Chondrocyte (in vitro differentiated cells): ENCODE results near the gene GSG1L. TPM values are rescaled to one million over a fixed set of nuclear protein-coding genes. Genes with fewer than 3 reads are reported as not detected.

Experiments
- DNase-seq: peaks from one replicate; pipeline ENCODE4 v3.0.0; 2021; ENCODE audit warnings: mixed read lengths, low spot score
- H3K27ac Mint-ChIP-seq: one replicate; pipeline ENCODE4 v1.8.0; 2021; ENCODE audit warnings: mild to moderate bottlenecking, moderate library complexity, mixed read lengths; ENCODE audit not compliant: unreplicated experiment
- H3K27me3 Mint-ChIP-seq: 2 replicates; pipeline ENCODE4 v1.8.0; 2021; ENCODE audit warnings: low read depth, mixed read lengths
- H3K36me3 Mint-ChIP-seq: 2 replicates; pipeline ENCODE4 v1.8.0; 2021; ENCODE audit warnings: low read depth, mixed read lengths
- H3K4me1 Mint-ChIP-seq: 2 replicates; pipeline ENCODE4 v1.8.0; 2021; ENCODE audit warnings: low read depth, mild to moderate bottlenecking, mixed read lengths
- H3K4me3 Mint-ChIP-seq: one replicate; pipeline ENCODE4 v1.8.0; 2021; ENCODE audit warnings: mild to moderate bottlenecking, moderate library complexity, mixed read lengths; ENCODE audit not compliant: unreplicated experiment
- H3K9me3 Mint-ChIP-seq: 2 replicates; pipeline ENCODE4 v1.8.0; 2021; ENCODE audit warnings: low read depth, mixed read lengths
- total RNA-seq: library from RNA; stranded (reverse); gene quantifications from 3 replicates; pipeline ENCODE4 v1.2.1, GENCODE V29; 2021
- TF ChIP-seq, protein P1 (sequence below): fragments of 200-600 bp; sonication (generic); IDR thresholded peaks from 2 replicates; pipeline ENCODE4 v1.5.0; 2021; ENCODE audit warnings: antibody characterized with exemption, mild to moderate bottlenecking, moderate library complexity

Gene GSG1L
- total RNA-seq, 1 donor from 2014 or later, result not detected

DNA sequence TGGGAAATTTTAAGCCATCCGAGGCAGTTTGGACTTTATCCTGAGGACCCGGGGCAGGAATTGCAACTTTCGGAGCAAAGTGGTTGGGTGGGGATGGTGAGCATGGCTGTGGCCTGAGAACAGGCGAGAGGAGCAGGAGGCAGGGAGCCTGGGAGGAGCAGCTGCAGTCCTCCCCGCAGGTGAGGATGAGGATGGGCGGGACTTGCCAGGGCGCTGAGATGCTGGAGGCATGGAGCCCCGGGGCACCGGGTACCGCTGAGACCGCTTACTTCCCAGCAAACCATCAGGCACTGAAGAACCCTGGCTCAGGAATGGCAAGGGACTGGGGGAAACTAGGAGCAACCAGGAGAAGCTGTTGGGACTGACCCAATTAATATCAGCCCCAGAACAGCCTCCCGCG, 210.8 kb downstream of the GSG1L start:
- Mint-ChIP-seq H3K36me3 (peaks cover 2% of the 10 kb centered on the region), H3K27me3 (peaks cover 56% of the 10 kb centered on the region), H3K27ac (no peak overlapping the region), H3K9me3 (no peaks in the 10 kb centered on the region), H3K4me1 (peaks cover 5% of the 10 kb centered on the region), H3K4me3 (no peak overlapping the region)
- peak; percentile 69 for DNase-seq
- TF ChIP-seq, protein P1, sequence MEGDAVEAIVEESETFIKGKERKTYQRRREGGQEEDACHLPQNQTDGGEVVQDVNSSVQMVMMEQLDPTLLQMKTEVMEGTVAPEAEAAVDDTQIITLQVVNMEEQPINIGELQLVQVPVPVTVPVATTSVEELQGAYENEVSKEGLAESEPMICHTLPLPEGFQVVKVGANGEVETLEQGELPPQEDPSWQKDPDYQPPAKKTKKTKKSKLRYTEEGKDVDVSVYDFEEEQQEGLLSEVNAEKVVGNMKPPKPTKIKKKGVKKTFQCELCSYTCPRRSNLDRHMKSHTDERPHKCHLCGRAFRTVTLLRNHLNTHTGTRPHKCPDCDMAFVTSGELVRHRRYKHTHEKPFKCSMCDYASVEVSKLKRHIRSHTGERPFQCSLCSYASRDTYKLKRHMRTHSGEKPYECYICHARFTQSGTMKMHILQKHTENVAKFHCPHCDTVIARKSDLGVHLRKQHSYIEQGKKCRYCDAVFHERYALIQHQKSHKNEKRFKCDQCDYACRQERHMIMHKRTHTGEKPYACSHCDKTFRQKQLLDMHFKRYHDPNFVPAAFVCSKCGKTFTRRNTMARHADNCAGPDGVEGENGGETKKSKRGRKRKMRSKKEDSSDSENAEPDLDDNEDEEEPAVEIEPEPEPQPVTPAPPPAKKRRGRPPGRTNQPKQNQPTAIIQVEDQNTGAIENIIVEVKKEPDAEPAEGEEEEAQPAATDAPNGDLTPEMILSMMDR, result no peak

DNA sequence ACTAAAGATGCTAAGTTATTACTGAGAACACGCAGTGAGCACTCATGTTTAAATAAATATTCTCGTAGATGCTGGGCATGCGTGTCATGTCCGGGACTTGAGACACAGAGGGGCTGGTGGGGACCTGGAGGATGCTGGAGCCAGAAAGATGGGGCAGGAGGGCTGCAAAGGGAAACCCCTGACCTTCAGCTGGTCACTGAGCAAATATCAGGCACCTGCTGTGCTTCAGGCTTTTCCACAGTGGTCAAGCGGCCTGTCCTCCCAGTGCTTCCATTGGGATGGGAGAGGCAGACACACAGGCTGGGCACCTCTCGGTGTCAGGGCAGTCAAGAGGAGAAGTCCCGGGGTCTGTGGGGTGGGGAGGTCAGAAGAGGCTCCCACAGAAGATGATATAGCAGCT, 211.4 kb downstream of the GSG1L start:
- Mint-ChIP-seq H3K9me3 (no peaks in the 10 kb centered on the region), H3K36me3 (peaks cover 2% of the 10 kb centered on the region)

DNA sequence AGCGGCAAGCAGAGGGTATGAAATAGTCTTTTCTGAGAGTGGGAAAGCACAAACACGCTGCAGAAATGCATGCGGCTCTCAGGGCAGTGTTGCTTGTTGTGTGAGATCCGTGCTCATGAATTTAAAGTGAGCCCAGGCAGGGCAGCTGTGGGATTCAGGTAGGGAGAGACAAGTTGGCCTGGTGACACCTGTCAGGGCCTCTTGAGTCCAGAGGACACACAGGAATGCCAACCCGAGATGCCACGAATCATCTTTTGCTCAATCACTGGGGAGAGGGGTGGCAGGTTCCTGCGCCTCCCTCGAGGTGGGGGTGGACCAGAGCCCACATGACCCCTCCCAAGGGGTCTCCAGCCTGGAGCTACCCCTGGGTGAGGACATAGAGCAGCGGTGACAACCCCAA, 211.9 kb downstream of the GSG1L start:
- H3K36me3 Mint-ChIP-seq, result peaks cover 1% of the 10 kb centered on the region
- TF ChIP-seq, protein P1, result no peak
- no peak overlapping the region for H3K4me3 Mint-ChIP-seq
- no peaks in the 10 kb centered on the region for H3K9me3 Mint-ChIP-seq
- peaks cover 54% of the 10 kb centered on the region for H3K27me3 Mint-ChIP-seq
- no peak overlapping the region for H3K27ac Mint-ChIP-seq
- DNase-seq, result peak; percentile 74
- H3K4me1 Mint-ChIP-seq, result peaks cover 7% of the 10 kb centered on the region

More for the DNA sequence above, 211.4 kb downstream of the GSG1L start:
- Mint-ChIP-seq H3K4me1 (peaks cover 6% of the 10 kb centered on the region), H3K27ac (no peak overlapping the region), H3K4me3 (no peak overlapping the region), H3K27me3 (peaks cover 56% of the 10 kb centered on the region)
- peak; percentile 60 for DNase-seq
- TF ChIP-seq, protein P1, result no peak

DNA sequence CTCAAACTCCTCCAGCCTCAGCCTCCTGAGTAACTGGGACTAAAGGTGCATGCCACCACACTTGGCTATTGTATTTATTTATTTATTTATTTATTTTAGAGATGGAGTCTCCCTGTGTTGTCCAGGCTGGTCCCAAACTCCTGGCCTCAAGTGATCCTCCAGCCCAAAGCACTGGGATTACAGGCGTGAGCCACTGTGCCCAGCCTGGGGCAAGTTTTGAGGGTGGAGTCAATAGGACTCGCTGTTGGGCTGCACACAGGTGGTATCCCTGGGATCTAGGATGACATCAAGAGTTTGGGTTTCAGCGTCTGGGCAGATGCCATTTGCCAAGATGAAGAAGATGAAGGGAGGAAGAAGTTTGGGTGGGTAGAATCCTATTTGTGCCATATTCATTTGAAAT, 213.9 kb downstream of the GSG1L start:
- H3K4me1 Mint-ChIP-seq, result peaks cover 7% of the 10 kb centered on the region
- H3K36me3 Mint-ChIP-seq, result no peaks in the 10 kb centered on the region
- H3K27ac Mint-ChIP-seq, result no peak overlapping the region
- no peak overlapping the region for H3K4me3 Mint-ChIP-seq
- peak; percentile 56 for DNase-seq
- TF ChIP-seq, protein P1, result no peak
- peaks cover 53% of the 10 kb centered on the region for H3K27me3 Mint-ChIP-seq
- peaks cover 3% of the 10 kb centered on the region for H3K9me3 Mint-ChIP-seq

DNA sequence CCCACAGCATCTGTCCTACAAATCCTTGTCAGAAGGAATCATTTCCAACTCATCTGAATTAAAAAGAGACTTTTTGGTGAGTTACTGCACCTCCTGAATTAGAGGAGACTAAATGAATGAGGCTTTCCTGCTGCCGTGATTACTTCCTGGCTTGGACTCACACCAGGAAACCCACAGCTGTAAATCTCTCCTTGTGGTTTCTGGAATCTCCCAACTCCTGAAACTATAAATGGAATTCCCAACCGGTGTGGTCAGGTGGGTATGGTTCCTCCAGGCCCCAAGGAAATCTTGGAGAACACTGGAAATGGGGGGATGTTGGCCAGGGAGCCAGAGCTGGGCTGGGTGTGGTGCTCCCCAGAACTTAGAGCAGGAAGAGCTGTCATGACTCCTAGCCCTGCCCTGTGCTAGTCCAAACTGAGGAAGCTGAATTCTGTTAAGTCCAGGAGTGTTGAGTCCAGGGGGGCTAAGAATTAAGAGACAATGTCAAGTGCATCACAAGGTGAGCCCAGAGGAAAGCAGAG, 216.4 kb downstream of the GSG1L start:
- H3K9me3 Mint-ChIP-seq, result peaks cover 3% of the 10 kb centered on the region
- peaks cover 58% of the 10 kb centered on the region for H3K27me3 Mint-ChIP-seq
- no peaks in the 10 kb centered on the region for H3K36me3 Mint-ChIP-seq
- H3K27ac Mint-ChIP-seq, result no peak overlapping the region
- peaks cover 2% of the 10 kb centered on the region for H3K4me1 Mint-ChIP-seq
- H3K4me3 Mint-ChIP-seq, result no peak overlapping the region
- TF ChIP-seq, protein P1, result no peak
- no peak for DNase-seq
